Pons (tissue), 1 donor: Measurements from ENCODE around the gene ZNF512.
A peak's percentile ranks its signal among the peaks of the same experiment; 100 is the strongest.
"Not testable (repeated sequence)": the region's sequence is repeated elsewhere in the genome, so short reads cannot be mapped to it uniquely, and the experiment has no call there.

Source experiments
- DNase-seq: peaks from one replicate; pipeline ENCODE4 v3.0.0-alpha.2; 2016; ENCODE audit warnings: low spot score

The ZNF512 gene

GRCh38 chr2:27582695-27583389 lies at the start of gene ZNF512:
Gene ZNF512, plus strand, starts transcription at chr2:27583042. Its CDS starts 71 bp downstream, at chr2:27583113.
- peak; percentile 86 for DNase-seq

- DNase-seq = no peak
Measured at GRCh38 chr2:27537287-27537686, 45.6 kb upstream of the ZNF512 start.

- DNase-seq = not testable (repeated sequence)
Measured at GRCh38 chr2:27538839-27539450, 43.9 kb upstream of the ZNF512 start.

- DNase-seq = not testable (repeated sequence)
Measured at GRCh38 chr2:27539649-27540048, 43.2 kb upstream of the ZNF512 start.

GRCh38 chr2:27544143-27544821 lies 38.6 kb upstream of the ZNF512 start:
- DNase-seq = no peak

- no peak for DNase-seq
Measured at GRCh38 chr2:27545348-27546141, 37.3 kb upstream of the ZNF512 start.

- no peak for DNase-seq
Measured at GRCh38 chr2:27549303-27549702, 33.5 kb upstream of the ZNF512 start.

- no peak for DNase-seq
Measured at GRCh38 chr2:27551514-27551913, 31.3 kb upstream of the ZNF512 start.

GRCh38 chr2:27552941-27553340 lies 29.9 kb upstream of the ZNF512 start:
- no peak for DNase-seq

- not testable (repeated sequence) for DNase-seq
Measured at GRCh38 chr2:27554451-27554850, 28.4 kb upstream of the ZNF512 start.

- DNase-seq = no peak
Measured at GRCh38 chr2:27559228-27559627, 23.6 kb upstream of the ZNF512 start.

- no peak for DNase-seq
Measured at GRCh38 chr2:27561060-27561459, 21.8 kb upstream of the ZNF512 start.

- no peak for DNase-seq
Measured at GRCh38 chr2:27566628-27567027, 16.2 kb upstream of the ZNF512 start.

GRCh38 chr2:27569398-27569797 lies 13.4 kb upstream of the ZNF512 start:
- DNase-seq = no peak

- DNase-seq = no peak
Measured at GRCh38 chr2:27571197-27571596, 11.6 kb upstream of the ZNF512 start.

- DNase-seq = no peak
Measured at GRCh38 chr2:27571681-27572080, 11.2 kb upstream of the ZNF512 start.

- no peak for DNase-seq
Measured at GRCh38 chr2:27572439-27572838, 10.4 kb upstream of the ZNF512 start.

- no peak for DNase-seq
Measured at GRCh38 chr2:27572998-27573429, 9.8 kb upstream of the ZNF512 start.

- no peak for DNase-seq
Measured at GRCh38 chr2:27573452-27573851, 9.4 kb upstream of the ZNF512 start.

- no peak for DNase-seq
Measured at GRCh38 chr2:27581417-27582128, 1.3 kb upstream of the ZNF512 start.

GRCh38 chr2:27582129-27582694 lies 630 bp upstream of the ZNF512 start:
- DNase-seq = peak; percentile 6
